HUES64 (cell line): ENCODE data around the gene PPP1R13B.

ENCODE experiments used
- H3K27ac ChIP-seq: 2 replicates; pipeline ENCODE4 v1.7.0; 2013; ENCODE audit warnings: low read depth, low read length, inconsistent platforms
- H3K27me3 ChIP-seq: 2 replicates; pipeline ENCODE4 v1.6.1; 2013; ENCODE audit warnings: mild to moderate bottlenecking, low read length; ENCODE audit not compliant: insufficient read depth
- H3K36me3 ChIP-seq: 2 replicates; pipeline ENCODE4 v1.6.1; 2013; ENCODE audit warnings: mild to moderate bottlenecking, low read length; ENCODE audit not compliant: insufficient read depth
- H3K4me1 ChIP-seq: 2 replicates; pipeline ENCODE4 v1.6.1; 2013; ENCODE audit warnings: mild to moderate bottlenecking, low read length, moderate library complexity; ENCODE audit not compliant: insufficient read depth
- H3K4me3 ChIP-seq: 2 replicates; pipeline ENCODE4 v1.5.1; 2013; ENCODE audit warnings: mild to moderate bottlenecking, low read length, moderate library complexity
- H3K9ac ChIP-seq: 2 replicates; pipeline ENCODE4 v1.6.1; 2013; ENCODE audit warnings: mild to moderate bottlenecking, low read depth, low read length
- H3K9me3 ChIP-seq: 2 replicates; pipeline ENCODE4 v1.6.1; 2013; ENCODE audit warnings: low read depth, low read length; ENCODE audit not compliant: insufficient read depth
- WGBS: fragments of 150-250, 120-280 bp; methylation state at CpG from one replicate; pipeline ENCODE4 v1.1.7; 2013; ENCODE audit warnings: missing lambda C conversion rate; 5-methylcytosine and 5-hydroxymethylcytosine counted together

The PPP1R13B gene

GRCh38 chr14:103705504-103706284 is 141.7 kb downstream of the PPP1R13B start:
- peaks cover 2% of the 10 kb centered on the region; the same call in 1 of the 2 replicates for H3K4me1 ChIP-seq
- no peak overlapping the region for H3K9ac ChIP-seq
- H3K27ac ChIP-seq = 0 out of 2 replicates have a peak overlapping the region, but pooled peaks have one; percentile 41
- peaks cover 90% of the 10 kb centered on the region for H3K36me3 ChIP-seq
- H3K9me3 ChIP-seq = no peaks in the 10 kb centered on the region
- H3K4me3 ChIP-seq = no peak overlapping the region
- 93% methylated on average over 28 of the region's 28 CpGs for WGBS
- no peaks in the 10 kb centered on the region for H3K27me3 ChIP-seq

GRCh38 chr14:103705118-103705503 is 142.3 kb downstream of the PPP1R13B start:
- H3K27ac ChIP-seq = 0 out of 2 replicates have a peak overlapping the region, but pooled peaks have one; percentile 18
- peaks cover 93% of the 10 kb centered on the region for H3K36me3 ChIP-seq

GRCh38 chr14:103704708-103705107 is 142.7 kb downstream of the PPP1R13B start:
- WGBS = 95% methylated on average over 13 of the region's 13 CpGs
- Histone ChIP-seq H3K36me3 (peaks cover 93% of the 10 kb centered on the region), H3K9me3 (no peaks in the 10 kb centered on the region), H3K27ac (0 out of 2 replicates have a peak overlapping the region, but pooled peaks have one; percentile 18), H3K9ac (no peak overlapping the region), H3K4me1 (no peaks in the 10 kb centered on the region), H3K27me3 (no peaks in the 10 kb centered on the region), H3K4me3 (no peak overlapping the region)

More at GRCh38 chr14:103705118-103705503, 142.3 kb downstream of the PPP1R13B start:
- WGBS = 94% methylated on average over 15 of the region's 15 CpGs
- Histone ChIP-seq H3K4me1 (no peaks in the 10 kb centered on the region), H3K4me3 (no peak overlapping the region), H3K9me3 (no peaks in the 10 kb centered on the region), H3K9ac (no peak overlapping the region), H3K27me3 (no peaks in the 10 kb centered on the region)

- Histone ChIP-seq H3K36me3 (peaks cover 93% of the 10 kb centered on the region), H3K9me3 (no peaks in the 10 kb centered on the region), H3K9ac (no peak overlapping the region), H3K27me3 (no peaks in the 10 kb centered on the region), H3K27ac (no peak overlapping the region), H3K4me3 (no peak overlapping the region), H3K4me1 (no peaks in the 10 kb centered on the region)
- 92% methylated on average over 22 of the region's 24 CpGs for WGBS
These were observed 143.7 kb downstream of the PPP1R13B start for GRCh38 chr14:103703433-103704385.

GRCh38 chr14:103702497-103703432 is 144.6 kb downstream of the PPP1R13B start:
- H3K27ac ChIP-seq = no peak overlapping the region
- no peaks in the 10 kb centered on the region for H3K9me3 ChIP-seq
- peaks cover 91% of the 10 kb centered on the region for H3K36me3 ChIP-seq
- H3K4me1 ChIP-seq = no peaks in the 10 kb centered on the region
- H3K4me3 ChIP-seq = no peak overlapping the region
- 96% methylated on average over 29 of the region's 29 CpGs for WGBS
- no peaks in the 10 kb centered on the region for H3K27me3 ChIP-seq
- no peak overlapping the region for H3K9ac ChIP-seq

GRCh38 chr14:103702095-103702494 is 145.3 kb downstream of the PPP1R13B start:
- no peak overlapping the region for H3K4me3 ChIP-seq
- H3K4me1 ChIP-seq = no peaks in the 10 kb centered on the region
- WGBS = 95% methylated on average over 5 of the region's 5 CpGs
- no peaks in the 10 kb centered on the region for H3K9me3 ChIP-seq
- H3K27ac ChIP-seq = no peak overlapping the region
- H3K9ac ChIP-seq = no peak overlapping the region
- no peaks in the 10 kb centered on the region for H3K27me3 ChIP-seq
- H3K36me3 ChIP-seq = peaks cover 89% of the 10 kb centered on the region

GRCh38 chr14:103700753-103701490 is 146.5 kb downstream of the PPP1R13B start:
- H3K9ac ChIP-seq = no peak overlapping the region
- H3K36me3 ChIP-seq = peaks cover 82% of the 10 kb centered on the region
- no peaks in the 10 kb centered on the region for H3K4me1 ChIP-seq
- no peak overlapping the region for H3K27ac ChIP-seq
- no peaks in the 10 kb centered on the region for H3K9me3 ChIP-seq
- H3K4me3 ChIP-seq = no peak overlapping the region
- WGBS = 96% methylated on average over 21 of the region's 21 CpGs
- no peaks in the 10 kb centered on the region for H3K27me3 ChIP-seq

GRCh38 chr14:103699901-103700752 is 147.2 kb downstream of the PPP1R13B start:
- Histone ChIP-seq H3K4me3 (no peak overlapping the region), H3K4me1 (no peaks in the 10 kb centered on the region), H3K27ac (no peak overlapping the region), H3K36me3 (peaks cover 79% of the 10 kb centered on the region), H3K27me3 (no peaks in the 10 kb centered on the region), H3K9ac (no peak overlapping the region), H3K9me3 (no peaks in the 10 kb centered on the region)
- WGBS = 94% methylated on average over 25 of the region's 25 CpGs

GRCh38 chr14:103699261-103699661 is 148.1 kb downstream of the PPP1R13B start:
- no peaks in the 10 kb centered on the region for H3K9me3 ChIP-seq
- 94% methylated on average over 17 of the region's 17 CpGs for WGBS
- H3K27ac ChIP-seq = no peak overlapping the region
- H3K4me1 ChIP-seq = no peaks in the 10 kb centered on the region
- H3K27me3 ChIP-seq = no peaks in the 10 kb centered on the region
- H3K4me3 ChIP-seq = no peak overlapping the region
- H3K36me3 ChIP-seq = peaks cover 79% of the 10 kb centered on the region
- no peak overlapping the region for H3K9ac ChIP-seq
